Activated naive CD4-positive, alpha-beta T cell treated with anti-CD3 and anti-CD28 coated beads, Interleukin-2, amount 50 U/mL, for 72 hours (primary cell): Measurements from ENCODE around the gene TFEB. TPM values are rescaled to one million over a fixed set of nuclear protein-coding genes. Genes with fewer than 3 reads are reported as not detected.

Experiments
- ATAC-seq, 2 donors: fragments of 150-1000 bp; cut with Tn5 transposase; 2 replicates each; pipeline ENCODE4 v1.10.0; 2021; ENCODE audit warnings: mild to moderate bottlenecking in 2 of 2, moderate library complexity in 2 of 2
- DNase-seq, 2 donors: peaks; one replicate each; pipeline ENCODE4 v3.0.0; 2021 to 2022; ENCODE audit warnings: low spot score in 2 of 2
- H3K27ac Mint-ChIP-seq, 2 donors: one replicate each; pipeline ENCODE4 v1.8.0; 2022; ENCODE audit warnings: mild to moderate bottlenecking in 2 of 2, mixed read lengths in 2 of 2
- H3K36me3 Mint-ChIP-seq, 2 donors: one replicate each; pipeline ENCODE4 v1.8.0; 2022; ENCODE audit warnings: mixed read lengths in 2 of 2
- H3K9me3 Mint-ChIP-seq, 2 donors: one replicate each; pipeline ENCODE4 v1.8.0; 2022; ENCODE audit warnings: mixed read lengths in 2 of 2
- total RNA-seq, 2 donors: library from RNA; stranded (reverse); gene quantifications; one replicate each; pipeline ENCODE4 v1.2.3, GENCODE V29; 2022

TFEB gene
- total RNA-seq, 2 donors from 2014 or later: 3.0 to 14.4 TPM

DNA sequence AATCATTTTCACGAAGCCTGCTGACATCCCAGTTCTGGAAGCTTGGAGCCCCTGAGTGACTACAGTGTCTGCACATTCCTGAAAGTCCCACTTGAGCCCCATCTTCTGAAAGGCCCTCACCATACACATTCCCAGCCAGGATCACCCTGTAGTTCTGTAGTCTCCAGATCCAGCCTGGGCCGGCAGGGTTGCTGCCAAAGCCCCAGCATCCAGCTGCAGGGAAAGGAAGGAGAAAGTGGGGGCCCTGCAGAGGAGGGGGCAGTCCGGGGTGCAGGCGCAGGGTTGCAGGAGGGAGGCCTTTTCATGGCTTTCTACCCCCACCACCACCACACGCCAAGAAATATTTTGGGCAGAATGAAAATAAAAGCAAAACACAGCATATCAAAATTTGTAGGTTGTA is 71.1 kb downstream of the TFEB start:
- H3K9me3 Mint-ChIP-seq: no peaks in the 10 kb centered on the region
- ATAC-seq (no peak), DNase-seq (no peak)
- H3K27ac Mint-ChIP-seq: no peak overlapping the region
- H3K36me3 Mint-ChIP-seq: no peaks in the 10 kb centered on the region

DNA sequence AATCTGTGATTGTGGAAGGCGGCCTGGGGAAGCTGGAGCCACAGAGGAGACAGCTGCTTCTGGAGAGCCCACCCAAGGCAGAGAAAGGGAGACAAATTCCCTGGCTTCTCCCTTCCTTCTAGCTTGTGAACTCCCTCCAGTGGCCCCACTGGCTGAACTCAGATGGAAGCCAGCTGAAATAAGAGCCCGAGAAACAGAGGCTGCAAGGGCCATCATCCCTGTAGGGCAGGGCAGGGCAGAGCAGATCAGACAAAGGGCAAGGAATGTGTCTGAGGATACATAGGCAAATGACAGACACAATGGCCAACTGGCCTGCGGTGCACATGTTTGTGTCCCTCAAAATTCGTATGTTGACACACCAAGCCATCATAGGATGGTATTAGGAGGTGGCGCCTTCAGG is 71.8 kb downstream of the TFEB start:
- Mint-ChIP-seq H3K27ac (no peak overlapping the region), H3K36me3 (no peaks in the 10 kb centered on the region), H3K9me3 (no peaks in the 10 kb centered on the region)
- DNase-seq (no peak), ATAC-seq (no peak)

DNA sequence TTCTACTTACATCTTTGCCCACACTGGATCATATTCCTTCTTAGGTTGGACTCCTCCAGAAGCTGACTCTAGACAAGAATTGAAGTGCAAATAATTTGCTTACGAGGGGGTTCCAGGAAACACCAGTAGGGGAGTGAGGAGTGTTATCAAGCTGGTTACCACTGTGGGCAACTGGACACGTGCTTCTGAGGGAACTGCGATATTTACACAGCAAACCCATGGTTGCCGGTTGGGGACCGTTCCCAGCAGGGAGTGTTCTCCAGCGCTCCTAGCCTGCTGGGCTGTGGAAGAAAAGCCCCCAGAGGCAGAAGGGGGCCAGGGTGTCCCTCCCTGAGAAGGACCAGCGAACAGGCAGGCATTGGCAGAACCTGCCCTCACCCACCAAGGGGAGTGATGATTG is 75.5 kb downstream of the TFEB start:
- DNase-seq: no peak
- Mint-ChIP-seq H3K9me3 (no peaks in the 10 kb centered on the region), H3K27ac (no peak overlapping the region), H3K36me3 (no peaks in the 10 kb centered on the region)
- ATAC-seq: no peak

DNA sequence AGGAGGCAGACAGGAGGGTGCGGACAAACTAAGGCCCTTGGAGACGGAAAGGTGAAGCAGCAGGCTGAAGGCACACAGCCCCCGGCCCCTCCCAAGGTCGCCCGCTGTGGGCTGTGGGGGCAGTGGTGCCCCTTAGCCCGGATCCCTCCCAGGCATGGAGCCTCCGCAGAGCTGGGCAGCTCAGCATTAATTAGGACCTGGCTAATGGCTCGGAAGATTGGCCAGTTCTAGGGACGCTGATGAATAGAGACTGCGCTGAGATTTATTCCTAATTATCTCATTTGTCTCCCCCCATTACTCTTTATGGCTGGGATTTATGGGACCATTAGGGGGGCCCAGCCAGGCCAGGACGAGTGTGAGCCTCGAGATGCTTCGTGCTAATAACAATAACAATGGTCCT is 76.8 kb downstream of the TFEB start:
- no peak for DNase-seq
- no peaks in the 10 kb centered on the region for H3K36me3 Mint-ChIP-seq
- H3K27ac Mint-ChIP-seq: no peak overlapping the region
- ATAC-seq: no peak
- H3K9me3 Mint-ChIP-seq: no peaks in the 10 kb centered on the region

DNA sequence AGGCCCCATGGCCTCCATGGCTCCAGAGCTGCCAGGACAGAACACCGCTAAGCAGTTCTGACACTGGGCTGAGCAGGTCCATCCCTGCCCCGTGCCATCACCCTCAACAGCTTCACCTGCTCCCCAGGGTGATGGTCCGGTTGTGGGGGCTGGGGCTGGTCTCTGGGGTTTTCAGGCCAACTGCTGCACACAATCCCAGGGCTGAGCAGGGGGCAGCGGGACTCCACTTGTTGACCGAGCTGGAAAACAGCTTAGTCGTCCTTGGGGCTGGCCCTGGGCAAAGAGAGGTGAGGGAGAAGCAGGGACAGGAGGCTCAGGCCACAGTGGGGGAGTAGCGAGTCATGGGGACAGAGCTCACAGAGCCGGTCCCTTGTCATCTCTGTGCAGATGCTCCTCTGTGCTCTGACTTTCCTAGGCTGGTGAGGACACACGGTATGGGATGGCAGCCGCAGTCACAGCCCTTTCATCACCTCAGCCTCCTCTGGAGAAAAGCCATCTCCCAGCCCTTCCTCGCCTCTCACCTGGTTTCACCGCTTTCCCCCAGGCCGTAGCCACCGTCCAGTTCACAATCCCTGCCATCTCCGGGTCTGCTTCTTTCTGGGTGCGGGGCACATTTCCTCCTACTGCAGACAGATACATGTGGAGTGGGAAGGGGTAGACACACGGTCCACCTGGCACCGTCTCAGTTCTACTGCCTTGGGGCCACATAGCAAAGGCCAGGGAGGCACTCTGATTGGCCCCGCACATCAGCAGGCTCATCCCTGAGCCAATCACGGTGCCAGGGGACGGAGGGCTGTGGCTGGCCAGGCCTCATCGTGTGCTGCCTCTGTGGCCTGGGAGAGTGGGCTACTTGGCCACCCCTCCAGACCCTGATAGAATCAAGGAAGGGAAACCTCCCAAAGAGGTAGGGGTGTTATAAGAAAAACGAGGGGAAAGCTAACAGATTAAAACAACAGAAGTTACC is 78.0 kb downstream of the TFEB start:
- Mint-ChIP-seq H3K36me3 (no peaks in the 10 kb centered on the region), H3K27ac (no peak overlapping the region), H3K9me3 (no peaks in the 10 kb centered on the region)
- DNase-seq: no peak
- no peak for ATAC-seq

DNA sequence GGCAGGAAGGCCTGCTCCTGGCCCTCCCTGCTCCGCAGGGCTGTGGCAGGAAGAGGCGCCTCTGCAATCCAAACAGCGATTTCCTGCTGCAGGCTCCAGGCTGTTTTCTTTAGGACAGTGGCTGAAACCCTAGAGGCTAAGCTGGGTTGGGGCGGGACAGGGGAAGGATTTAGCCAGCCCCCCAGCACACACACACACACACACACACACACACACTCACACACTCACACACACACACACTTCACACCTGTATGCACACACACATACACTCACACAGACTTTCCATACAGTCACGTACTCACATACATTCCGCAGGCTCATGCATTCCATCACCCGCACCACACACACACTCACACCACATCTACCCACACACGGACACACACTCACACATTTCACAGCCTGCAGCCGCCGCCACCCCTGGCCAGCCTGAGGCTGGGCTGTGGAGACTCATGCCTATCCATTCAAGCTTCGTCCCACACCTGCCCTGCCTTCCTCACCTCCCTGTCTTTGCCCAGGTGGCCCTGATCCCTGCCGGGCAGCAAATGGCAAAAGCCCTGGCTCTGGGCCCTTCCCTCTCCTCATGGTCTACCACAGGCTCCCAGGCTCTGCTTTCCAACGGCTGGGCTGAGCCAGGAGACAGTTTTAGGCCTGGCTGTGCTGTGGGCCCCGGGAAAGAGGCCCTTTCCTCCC is 79.3 kb downstream of the TFEB start:
- Mint-ChIP-seq H3K27ac (no peak overlapping the region), H3K9me3 (no peaks in the 10 kb centered on the region), H3K36me3 (no peaks in the 10 kb centered on the region)
- ATAC-seq (no peak), DNase-seq (no peak)

DNA sequence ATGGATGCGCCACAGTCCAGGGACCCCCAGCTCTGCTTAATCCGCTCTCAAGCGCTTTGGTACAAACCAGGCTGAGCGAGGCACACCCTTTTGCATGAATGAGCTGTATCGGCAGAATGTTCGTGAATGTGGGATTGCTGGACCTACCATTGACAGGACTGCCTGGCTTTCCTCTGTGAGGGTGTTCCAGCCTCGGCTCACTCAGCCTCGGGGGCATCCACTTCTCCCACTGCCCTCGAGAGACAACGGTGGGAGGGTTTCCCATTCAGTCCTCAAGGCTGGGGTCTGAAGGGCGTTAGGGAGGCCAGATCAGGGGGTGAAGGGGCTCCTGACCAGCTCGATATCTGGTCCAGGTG is 79.8 kb downstream of the TFEB start:
- Mint-ChIP-seq H3K36me3 (no peaks in the 10 kb centered on the region), H3K27ac (no peak overlapping the region), H3K9me3 (no peaks in the 10 kb centered on the region)
- DNase-seq: no peak
- no peak for ATAC-seq

DNA sequence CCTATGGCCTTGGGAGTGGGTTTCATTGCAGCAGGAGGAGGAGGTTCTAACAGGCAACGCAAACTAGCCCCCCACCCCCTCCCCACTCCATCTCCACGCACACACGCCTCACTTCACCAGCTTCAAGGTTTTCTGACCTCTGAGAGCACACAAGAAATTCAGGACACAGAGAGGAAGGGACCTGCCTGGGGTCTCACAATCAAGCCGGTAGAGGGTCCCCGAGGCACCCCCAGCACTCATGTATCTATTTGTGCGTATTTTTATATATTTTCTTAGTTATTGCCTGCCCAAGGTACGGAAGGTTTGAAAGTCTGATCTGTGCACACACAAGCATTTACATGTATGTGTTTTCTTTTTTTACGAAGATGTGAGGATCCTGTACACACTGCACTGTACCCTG is 80.2 kb downstream of the TFEB start:
- Mint-ChIP-seq H3K9me3 (no peaks in the 10 kb centered on the region), H3K36me3 (no peaks in the 10 kb centered on the region), H3K27ac (no peak overlapping the region)
- no peak for DNase-seq
- no peak for ATAC-seq

DNA sequence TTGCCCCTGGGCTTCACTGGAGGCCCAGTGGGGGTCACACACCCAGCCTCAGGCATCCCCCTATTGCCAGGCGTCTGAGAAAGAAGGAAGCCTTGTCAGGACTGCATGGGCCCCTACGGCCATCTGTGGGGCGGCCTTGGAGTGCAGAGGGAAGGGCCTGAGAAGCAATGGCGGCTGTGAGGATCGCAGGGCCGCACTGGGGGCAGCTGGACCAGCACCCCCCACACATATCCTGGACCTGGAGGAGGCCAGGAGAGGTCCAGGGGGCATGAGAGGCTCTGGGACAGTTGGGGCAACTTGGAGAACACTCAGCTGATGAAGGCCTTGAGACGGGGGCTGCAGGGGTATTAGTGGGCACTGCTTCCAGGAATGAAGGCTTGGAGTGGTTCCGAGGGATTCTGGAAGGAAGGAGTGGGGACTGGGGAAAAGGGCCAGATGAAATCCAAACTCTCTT is 80.7 kb downstream of the TFEB start:
- no peaks in the 10 kb centered on the region for H3K36me3 Mint-ChIP-seq
- no peaks in the 10 kb centered on the region for H3K9me3 Mint-ChIP-seq
- ATAC-seq (no peak), DNase-seq (no peak)
- H3K27ac Mint-ChIP-seq: no peak overlapping the region

DNA sequence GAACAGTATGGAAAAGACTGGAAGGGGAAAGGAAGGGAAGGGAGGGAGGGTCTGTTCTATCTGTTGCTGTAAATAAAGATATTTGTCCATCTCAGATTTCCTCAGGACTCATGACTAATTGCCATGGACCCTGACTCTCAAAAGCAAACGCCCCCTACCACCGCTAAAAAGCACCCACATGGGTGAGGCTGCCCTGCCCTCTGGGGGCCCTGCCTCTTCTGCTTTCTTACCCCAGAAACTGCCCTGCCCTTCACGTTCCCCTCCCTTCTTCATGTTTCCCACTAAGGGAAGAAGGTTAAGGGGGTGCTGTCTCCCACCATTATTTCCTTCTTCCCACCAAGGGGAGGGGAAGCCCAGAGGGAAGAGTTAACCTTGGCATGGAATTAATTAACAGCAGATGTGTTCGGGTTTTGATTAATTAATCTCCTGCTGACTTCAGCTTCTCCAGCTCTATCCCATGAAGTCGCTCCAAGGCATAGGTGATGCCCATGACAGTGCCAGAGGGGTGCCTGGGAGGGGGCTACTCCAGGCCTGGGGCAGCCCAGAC is 81.2 kb downstream of the TFEB start:
- H3K36me3 Mint-ChIP-seq: no peaks in the 10 kb centered on the region
- H3K9me3 Mint-ChIP-seq: no peaks in the 10 kb centered on the region
- DNase-seq: no peak
- no peak for ATAC-seq
- H3K27ac Mint-ChIP-seq: no peak overlapping the region

DNA sequence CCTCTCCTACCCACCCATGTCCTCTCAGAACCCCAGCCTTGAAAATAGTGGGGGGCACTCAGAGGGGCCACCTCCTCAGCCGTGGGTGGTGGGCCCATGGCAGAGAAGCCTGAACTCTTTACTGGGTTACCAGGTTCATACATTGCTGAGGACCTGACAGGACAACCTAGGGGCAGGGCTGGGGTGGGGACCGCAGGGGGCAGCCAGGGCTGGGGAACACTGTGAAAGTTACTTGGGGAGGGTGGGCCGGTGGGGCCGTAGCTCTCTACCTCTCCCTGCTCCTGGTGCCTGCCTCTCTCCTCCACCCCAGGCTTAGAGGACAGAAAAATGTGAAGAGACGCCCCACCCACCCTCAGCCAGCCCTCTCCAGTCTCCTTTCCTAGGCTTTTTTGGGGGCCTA is 81.7 kb downstream of the TFEB start:
- no peak for ATAC-seq
- no peak for DNase-seq
- H3K36me3 Mint-ChIP-seq: no peaks in the 10 kb centered on the region
- no peak overlapping the region for H3K27ac Mint-ChIP-seq
- H3K9me3 Mint-ChIP-seq: no peaks in the 10 kb centered on the region

DNA sequence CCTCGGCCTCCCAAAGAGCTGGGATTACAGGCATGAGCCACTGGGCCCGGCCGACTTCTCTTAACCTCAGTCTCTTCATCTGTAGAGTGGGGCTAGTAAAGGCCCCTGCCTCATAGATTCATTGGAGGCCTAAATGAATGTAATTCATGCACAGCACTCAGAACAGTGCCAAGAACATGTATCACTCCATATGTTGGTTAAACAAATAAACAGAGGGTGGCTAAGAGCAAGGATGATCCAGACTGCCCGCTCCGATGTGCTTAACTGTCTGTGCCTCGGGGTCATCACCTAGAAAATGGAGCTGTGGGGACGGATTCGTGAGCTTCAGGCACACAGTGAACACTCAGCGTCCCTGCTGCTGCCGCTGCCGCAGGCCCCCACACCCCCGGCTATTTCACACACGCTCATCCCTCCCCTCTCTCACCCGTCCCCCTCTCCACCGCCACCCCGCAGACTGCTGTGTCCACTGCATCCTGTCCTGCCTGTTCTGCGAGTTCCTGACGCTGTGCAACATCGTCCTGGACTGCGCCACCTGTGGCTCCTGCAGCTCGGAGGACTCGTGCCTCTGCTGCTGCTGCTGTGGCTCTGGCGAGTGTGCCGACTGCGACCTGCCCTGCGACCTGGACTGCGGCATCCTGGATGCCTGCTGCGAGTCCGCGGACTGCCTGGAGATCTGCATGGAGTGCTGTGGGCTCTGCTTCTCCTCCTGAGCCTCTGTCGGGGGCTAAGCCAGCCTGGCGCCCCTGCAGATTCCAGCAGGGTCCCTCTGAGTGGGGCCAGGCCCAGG is 82.3 kb downstream of the TFEB start:
- no peak overlapping the region for H3K27ac Mint-ChIP-seq
- no peaks in the 10 kb centered on the region for H3K36me3 Mint-ChIP-seq
- ATAC-seq (no peak), DNase-seq (no peak)
- no peaks in the 10 kb centered on the region for H3K9me3 Mint-ChIP-seq

DNA sequence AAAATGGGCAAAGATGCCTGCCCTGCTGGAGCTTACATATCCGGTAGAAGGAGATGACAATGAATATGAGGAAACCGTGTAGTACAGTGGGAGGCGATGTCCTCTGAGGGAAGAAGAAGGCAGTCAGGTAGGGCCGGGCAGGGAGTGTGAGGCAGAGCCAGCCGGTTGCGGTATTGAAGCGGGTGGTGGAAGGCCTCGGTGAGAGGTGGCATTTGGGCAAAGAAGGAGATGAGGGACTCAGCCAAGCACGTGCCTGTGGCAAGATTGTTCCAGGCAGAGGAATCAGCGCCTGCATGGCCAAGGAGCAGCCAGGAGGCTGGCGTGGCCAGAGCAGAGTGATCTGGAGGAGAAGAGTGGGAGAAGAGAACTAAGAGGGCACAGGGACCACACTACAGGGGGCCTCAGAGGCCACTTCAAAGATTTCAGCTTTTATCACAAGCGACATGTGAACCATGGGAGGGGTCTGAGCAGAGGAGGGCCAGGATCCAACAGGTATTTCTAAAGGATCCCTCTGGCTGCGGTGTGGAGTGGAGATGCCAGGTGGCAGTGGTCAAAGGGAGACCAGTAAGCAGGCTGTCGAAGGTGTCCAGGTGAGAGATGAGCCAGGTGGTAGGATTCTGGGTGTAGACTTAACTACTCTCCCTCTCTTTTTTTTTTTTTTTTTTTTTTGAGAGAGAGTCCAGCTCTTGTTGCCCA is 83.3 kb downstream of the TFEB start:
- H3K9me3 Mint-ChIP-seq: no peaks in the 10 kb centered on the region
- DNase-seq (no peak), ATAC-seq (no peak)
- H3K27ac Mint-ChIP-seq: no peak overlapping the region
- H3K36me3 Mint-ChIP-seq: no peaks in the 10 kb centered on the region

DNA sequence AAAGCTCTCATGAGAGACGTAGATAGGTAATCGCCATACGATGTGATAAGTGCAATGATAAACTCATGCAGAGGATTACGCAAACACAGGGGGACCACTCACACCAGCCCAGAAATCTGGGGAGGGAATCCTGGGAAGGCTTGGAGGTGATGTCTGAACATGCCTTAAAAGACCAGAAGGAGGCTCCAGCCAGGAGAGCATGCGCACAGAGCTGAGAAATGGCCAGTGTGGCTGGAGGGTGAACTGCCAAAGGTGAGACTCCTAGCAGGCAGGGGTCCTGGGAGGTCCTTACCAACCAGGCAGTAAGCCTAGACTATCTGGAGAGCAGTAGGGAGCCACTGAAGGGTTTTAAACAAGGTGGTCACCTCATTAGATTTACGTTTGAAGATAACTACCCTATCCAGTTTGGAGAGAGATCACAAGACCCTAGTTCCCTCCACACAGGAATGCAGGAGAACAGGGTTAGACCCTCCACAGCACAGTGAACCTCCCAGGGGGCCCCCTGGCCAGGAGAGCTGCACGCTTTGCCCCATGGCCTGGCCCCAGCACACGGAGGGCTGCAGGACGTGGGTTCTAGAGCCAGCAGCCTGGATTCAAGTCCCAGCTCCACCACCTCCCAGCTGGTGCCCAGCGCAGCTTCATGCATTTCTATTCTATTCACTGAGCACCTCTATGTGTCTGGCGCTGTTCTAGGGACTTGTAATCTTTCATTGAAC is 84.0 kb downstream of the TFEB start:
- no peak for DNase-seq
- Mint-ChIP-seq H3K36me3 (no peaks in the 10 kb centered on the region), H3K9me3 (no peaks in the 10 kb centered on the region), H3K27ac (peak overlapping the region in 1 of 2 donors; percentile 61)
- ATAC-seq: no peak

DNA sequence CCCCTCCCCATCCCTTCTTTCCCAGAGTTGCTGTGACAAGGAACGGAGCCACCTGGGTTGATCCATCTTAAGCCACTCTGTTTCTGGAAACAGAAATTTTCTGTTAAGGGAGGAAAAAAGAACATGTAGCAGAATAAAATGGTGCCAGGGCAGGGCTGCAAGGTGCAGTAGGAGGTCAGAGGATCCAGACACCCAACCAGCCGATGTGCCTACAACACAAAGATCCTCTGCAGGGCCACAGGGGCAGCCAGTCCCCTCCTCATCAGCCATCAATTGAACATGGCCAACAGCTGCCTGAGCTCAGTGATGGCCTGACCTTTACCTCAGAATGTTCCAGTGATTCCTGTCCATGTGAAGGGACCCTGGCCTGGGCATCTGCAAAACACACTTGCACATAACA is 85.3 kb downstream of the TFEB start:
- no peak for ATAC-seq
- no peaks in the 10 kb centered on the region for H3K36me3 Mint-ChIP-seq

DNA sequence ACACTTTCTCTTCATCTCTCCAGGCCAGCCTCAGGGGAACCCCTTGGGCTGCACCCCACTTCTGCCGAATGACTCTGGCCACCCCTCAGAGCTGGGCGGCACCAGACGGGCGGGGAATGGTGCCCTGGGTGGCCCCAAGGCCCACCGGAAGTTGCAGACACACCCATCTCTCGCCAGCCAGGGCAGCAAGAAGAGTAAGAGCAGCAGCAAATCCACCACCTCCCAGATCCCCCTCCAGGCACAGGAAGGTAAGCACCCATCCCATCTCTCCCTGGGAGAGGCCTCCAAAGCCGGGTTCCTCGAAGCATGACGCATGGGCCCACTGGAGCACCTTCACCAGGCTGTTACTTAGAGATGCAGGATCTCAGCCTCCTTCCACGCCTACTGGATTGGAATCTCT is 85.8 kb downstream of the TFEB start:
- DNase-seq: no peak
- H3K27ac Mint-ChIP-seq: no peak overlapping the region
- ATAC-seq: no peak
- H3K9me3 Mint-ChIP-seq: no peaks in the 10 kb centered on the region
- H3K36me3 Mint-ChIP-seq: no peaks in the 10 kb centered on the region

More for the DNA sequence above, 85.3 kb downstream of the TFEB start:
- no peaks in the 10 kb centered on the region for H3K9me3 Mint-ChIP-seq
- no peak overlapping the region for H3K27ac Mint-ChIP-seq
- no peak for DNase-seq
